ENCODE measurements around the gene NLRP9. TPM values are rescaled to one million over a fixed set of nuclear protein-coding genes. Genes with fewer than 3 reads are reported as not detected.
A peak's percentile ranks its signal among the peaks of the same experiment; 100 is the strongest.

NLRP9 gene
- total RNA-seq, 1 experiment from 2014 or later: not detected

GRCh38 chr19:55704494-55705245 lies 33.5 kb downstream of the NLRP9 start:
- peaks cover 36% of the 10 kb centered on the region for H3K9me3 Mint-ChIP-seq
- no peak overlapping the region for H3K4me3 Mint-ChIP-seq
- H3K36me3 Mint-ChIP-seq: peaks cover 27% of the 10 kb centered on the region
- no peaks in the 10 kb centered on the region for H3K4me1 Mint-ChIP-seq
- DNase-seq (ENCODE audit: low spot score): no peak
- TF ChIP-seq TEAD4 (CRISPR knock-in tag; IDR thresholded peaks at IDR 0.05) (no peak), ZBTB21 (CRISPR knock-in tag; IDR thresholded peaks at IDR 0.05; ENCODE audit: borderline replicate concordance) (no peak), EMX1 (CRISPR knock-in tag; IDR thresholded peaks at IDR 0.05) (no peak), MLX (CRISPR knock-in tag; IDR thresholded peaks at IDR 0.05) (no peak), E2F1 (CRISPR knock-in tag; IDR thresholded peaks at IDR 0.05) (no peak), ATF1 (CRISPR knock-in tag; IDR thresholded peaks at IDR 0.05) (no peak), FOXP1 (CRISPR knock-in tag; IDR thresholded peaks at IDR 0.05; ENCODE audit: borderline replicate concordance) (no peak), TEAD1 (CRISPR knock-in tag; IDR thresholded peaks at IDR 0.05) (no peak)
- TF ChIP-seq, protein P1, sequence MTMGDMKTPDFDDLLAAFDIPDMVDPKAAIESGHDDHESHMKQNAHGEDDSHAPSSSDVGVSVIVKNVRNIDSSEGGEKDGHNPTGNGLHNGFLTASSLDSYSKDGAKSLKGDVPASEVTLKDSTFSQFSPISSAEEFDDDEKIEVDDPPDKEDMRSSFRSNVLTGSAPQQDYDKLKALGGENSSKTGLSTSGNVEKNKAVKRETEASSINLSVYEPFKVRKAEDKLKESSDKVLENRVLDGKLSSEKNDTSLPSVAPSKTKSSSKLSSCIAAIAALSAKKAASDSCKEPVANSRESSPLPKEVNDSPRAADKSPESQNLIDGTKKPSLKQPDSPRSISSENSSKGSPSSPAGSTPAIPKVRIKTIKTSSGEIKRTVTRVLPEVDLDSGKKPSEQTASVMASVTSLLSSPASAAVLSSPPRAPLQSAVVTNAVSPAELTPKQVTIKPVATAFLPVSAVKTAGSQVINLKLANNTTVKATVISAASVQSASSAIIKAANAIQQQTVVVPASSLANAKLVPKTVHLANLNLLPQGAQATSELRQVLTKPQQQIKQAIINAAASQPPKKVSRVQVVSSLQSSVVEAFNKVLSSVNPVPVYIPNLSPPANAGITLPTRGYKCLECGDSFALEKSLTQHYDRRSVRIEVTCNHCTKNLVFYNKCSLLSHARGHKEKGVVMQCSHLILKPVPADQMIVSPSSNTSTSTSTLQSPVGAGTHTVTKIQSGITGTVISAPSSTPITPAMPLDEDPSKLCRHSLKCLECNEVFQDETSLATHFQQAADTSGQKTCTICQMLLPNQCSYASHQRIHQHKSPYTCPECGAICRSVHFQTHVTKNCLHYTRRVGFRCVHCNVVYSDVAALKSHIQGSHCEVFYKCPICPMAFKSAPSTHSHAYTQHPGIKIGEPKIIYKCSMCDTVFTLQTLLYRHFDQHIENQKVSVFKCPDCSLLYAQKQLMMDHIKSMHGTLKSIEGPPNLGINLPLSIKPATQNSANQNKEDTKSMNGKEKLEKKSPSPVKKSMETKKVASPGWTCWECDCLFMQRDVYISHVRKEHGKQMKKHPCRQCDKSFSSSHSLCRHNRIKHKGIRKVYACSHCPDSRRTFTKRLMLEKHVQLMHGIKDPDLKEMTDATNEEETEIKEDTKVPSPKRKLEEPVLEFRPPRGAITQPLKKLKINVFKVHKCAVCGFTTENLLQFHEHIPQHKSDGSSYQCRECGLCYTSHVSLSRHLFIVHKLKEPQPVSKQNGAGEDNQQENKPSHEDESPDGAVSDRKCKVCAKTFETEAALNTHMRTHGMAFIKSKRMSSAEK (CRISPR knock-in tag; IDR thresholded peaks at IDR 0.05; ENCODE audit: borderline replicate concordance): no peak
- TF ChIP-seq, protein P2, sequence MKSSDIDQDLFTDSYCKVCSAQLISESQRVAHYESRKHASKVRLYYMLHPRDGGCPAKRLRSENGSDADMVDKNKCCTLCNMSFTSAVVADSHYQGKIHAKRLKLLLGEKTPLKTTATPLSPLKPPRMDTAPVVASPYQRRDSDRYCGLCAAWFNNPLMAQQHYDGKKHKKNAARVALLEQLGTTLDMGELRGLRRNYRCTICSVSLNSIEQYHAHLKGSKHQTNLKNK (CRISPR knock-in tag; IDR thresholded peaks at IDR 0.05): no peak
- H3K27ac Mint-ChIP-seq: no peak overlapping the region
- peak; percentile 16 for ATAC-seq
- CTCF ChIA-PET: interaction anchor here (1.3 to 1.8 kb wide), 6 partner anchors 34 to 629 kb away, joined by 3 to 12 read pairs (median 6); partner anchors contain the start of gene U2AF2
- peaks cover 26% of the 10 kb centered on the region for H3K27me3 Mint-ChIP-seq (ENCODE audit: low read depth)
- POLR2A ChIA-PET: no interaction called here

DNA sequence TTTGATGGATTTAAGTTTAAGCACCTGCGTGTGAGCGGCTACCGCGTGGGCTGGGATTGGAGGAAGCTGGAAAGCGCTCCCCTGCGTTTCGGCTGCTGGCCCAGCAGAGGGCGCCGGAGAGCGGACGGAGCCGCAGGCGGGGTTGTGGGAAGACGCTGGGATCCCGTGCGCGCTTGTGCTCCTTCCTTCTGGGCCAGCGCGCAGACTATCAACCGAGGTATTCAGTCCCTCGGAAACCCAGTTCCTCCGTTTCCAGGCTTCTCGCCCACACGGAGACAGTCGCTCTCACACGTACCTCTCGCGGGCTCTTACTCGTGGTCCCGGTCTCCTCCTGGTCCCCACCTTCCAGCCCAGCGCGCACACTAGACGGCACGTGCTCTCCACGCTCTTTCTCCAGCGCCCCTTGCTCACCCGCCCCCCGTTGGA lies 34.4 kb downstream of the NLRP9 start:
- Mint-ChIP-seq H3K4me3 (0 out of 2 replicates have a peak overlapping the region, but pooled peaks have one; percentile 18), H3K27ac (no peak overlapping the region), H3K27me3 (ENCODE audit: low read depth) (peaks cover 17% of the 10 kb centered on the region), H3K36me3 (peaks cover 32% of the 10 kb centered on the region), H3K4me1 (no peaks in the 10 kb centered on the region), H3K9me3 (peaks cover 27% of the 10 kb centered on the region)
- ChIA-PET CTCF (interaction anchor here (0.5 to 1.8 kb wide), 19 partner anchors 9 to 630 kb away, joined by 3 to 12 read pairs (median 4); partner anchors contain the start of genes CCDC106, U2AF2, ZNF784 and ZSCAN5A), POLR2A (interaction anchor here (0.5 to 0.6 kb wide), 3 partner anchors 99 to 1284 kb away, joined by 3 to 6 read pairs (median 3); no protein-coding TSS in a partner anchor)
- peak; percentile 76; the same call in 1 of the 2 replicates for TF ChIP-seq FOXP1 (CRISPR knock-in tag; IDR thresholded peaks at IDR 0.05; ENCODE audit: borderline replicate concordance)
- TF ChIP-seq, protein P3, sequence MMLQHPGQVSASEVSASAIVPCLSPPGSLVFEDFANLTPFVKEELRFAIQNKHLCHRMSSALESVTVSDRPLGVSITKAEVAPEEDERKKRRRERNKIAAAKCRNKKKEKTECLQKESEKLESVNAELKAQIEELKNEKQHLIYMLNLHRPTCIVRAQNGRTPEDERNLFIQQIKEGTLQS (CRISPR knock-in tag; conservative IDR thresholded peaks at IDR 0.05): 0 out of 2 replicates have a peak, but pooled peaks have one; percentile 42
- peak; percentile 81 for TF ChIP-seq MAX (CRISPR knock-in tag; IDR thresholded peaks at IDR 0.05)
- no peak for TF ChIP-seq ATF1 (CRISPR knock-in tag; IDR thresholded peaks at IDR 0.05)
- TF ChIP-seq, protein P4, sequence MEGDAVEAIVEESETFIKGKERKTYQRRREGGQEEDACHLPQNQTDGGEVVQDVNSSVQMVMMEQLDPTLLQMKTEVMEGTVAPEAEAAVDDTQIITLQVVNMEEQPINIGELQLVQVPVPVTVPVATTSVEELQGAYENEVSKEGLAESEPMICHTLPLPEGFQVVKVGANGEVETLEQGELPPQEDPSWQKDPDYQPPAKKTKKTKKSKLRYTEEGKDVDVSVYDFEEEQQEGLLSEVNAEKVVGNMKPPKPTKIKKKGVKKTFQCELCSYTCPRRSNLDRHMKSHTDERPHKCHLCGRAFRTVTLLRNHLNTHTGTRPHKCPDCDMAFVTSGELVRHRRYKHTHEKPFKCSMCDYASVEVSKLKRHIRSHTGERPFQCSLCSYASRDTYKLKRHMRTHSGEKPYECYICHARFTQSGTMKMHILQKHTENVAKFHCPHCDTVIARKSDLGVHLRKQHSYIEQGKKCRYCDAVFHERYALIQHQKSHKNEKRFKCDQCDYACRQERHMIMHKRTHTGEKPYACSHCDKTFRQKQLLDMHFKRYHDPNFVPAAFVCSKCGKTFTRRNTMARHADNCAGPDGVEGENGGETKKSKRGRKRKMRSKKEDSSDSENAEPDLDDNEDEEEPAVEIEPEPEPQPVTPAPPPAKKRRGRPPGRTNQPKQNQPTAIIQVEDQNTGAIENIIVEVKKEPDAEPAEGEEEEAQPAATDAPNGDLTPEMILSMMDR (IDR thresholded peaks at IDR 0.05): peak; percentile 81
- DNase-seq (ENCODE audit: low spot score) (peak; percentile 83), ATAC-seq (peak; percentile 85)
